ENCODE measurements around the gene RHBDL3.

Gene RHBDL3

DNA sequence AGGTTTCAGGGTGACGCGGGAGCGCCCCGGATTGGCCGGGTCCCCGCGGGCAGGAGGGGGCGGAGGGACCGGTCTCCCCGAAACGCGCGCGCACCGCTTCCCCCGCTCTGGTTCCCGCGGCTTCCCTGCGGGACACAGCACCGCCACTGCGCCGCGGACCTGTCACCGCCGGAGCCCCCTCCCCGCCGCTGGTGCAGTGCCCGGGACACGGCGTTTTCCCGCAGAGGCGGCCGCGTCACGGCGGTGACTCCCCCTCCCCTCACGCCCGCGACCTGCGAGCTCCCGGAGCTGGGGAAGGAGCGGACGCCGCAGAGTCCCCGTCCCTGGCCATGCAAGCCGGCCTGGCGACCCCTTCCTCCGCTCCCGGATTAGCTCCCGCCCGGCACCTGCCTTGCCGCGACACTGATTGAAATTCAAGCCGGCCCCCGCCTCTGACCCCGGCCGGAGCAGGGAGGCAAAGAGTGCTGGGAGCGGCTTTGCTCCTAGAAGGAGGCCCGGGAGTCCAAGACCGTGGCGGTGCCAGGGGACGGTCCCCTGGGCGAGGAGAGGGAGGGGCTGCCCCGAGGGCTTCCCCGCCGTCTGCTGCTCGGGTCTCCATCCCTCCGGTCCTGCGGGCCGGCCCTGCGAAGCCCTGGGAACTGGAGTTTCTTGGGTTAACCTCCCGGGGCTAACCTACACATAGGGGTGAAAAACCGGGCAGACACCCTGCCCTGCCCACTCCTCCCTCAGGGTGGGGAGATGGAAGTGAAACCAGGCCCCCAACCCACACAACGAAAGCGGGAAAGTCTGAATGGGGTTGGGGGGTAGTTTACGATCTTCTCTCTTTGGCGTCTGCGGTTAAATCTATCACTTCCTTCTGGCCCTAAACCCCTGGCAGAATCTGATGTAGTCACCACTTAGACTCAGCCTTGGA is 1.0 kb downstream of the RHBDL3 start:
- peak in 1 of 2 donors; percentile 15 for DNase-seq (ENCODE audit: low read depth in 2 of 2)

DNA sequence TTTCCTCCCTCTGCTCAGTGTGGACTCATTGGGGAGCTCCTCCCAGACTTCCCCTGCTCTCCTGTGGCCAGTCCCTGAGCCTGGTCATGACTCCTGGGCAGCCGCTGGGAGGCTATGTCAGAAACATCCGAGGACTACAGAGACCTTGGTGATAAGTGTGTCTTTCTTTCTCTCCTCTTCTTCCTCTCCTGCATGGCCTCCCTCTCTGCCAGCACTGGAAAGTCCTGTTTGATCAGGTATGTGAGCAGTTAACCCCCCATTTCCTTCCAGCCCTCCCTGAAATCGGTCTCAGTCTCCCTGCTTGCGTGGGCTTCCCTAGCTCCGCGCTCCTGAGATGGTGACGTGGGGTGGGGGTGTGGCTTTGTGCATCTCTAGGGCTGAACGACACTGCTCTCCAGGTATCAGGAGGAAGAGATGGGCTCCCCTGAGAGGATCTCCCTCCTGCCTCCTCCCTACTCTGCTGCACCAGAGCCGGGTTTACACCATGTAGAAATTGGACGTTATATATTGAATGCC is 2.1 kb downstream of the RHBDL3 start:
- DNase-seq (ENCODE audit: low read depth in 2 of 2): peak in 1 of 2 donors; percentile 14

DNA sequence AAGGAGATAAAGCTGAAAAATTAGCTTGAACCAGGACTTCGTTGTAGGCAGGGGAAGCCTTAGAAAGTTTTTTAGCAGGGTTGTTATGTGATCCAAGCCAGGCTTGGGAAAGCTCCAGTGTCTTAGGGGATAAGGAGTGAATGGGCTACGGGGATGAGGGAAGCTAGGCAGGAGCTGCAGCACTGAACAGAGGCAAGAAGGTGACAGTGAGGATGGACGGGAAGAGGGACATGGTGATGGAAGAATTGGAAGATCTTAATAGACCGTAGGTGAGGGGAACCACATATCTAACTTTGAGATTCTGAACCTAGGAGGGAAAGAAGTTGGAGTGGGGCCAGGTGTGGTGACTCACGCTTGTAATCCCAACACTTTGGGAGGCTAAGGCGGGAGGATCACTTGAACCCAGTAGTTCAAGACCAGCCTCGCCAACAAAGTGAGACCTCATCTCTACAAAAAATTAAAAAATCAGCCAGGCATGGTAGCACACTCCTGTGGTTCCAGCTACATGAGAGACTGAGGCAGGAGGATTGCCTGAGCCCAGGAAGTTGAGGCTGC is 3.2 kb downstream of the RHBDL3 start:
- no peak for DNase-seq (ENCODE audit: low read depth in 2 of 2)

DNA sequence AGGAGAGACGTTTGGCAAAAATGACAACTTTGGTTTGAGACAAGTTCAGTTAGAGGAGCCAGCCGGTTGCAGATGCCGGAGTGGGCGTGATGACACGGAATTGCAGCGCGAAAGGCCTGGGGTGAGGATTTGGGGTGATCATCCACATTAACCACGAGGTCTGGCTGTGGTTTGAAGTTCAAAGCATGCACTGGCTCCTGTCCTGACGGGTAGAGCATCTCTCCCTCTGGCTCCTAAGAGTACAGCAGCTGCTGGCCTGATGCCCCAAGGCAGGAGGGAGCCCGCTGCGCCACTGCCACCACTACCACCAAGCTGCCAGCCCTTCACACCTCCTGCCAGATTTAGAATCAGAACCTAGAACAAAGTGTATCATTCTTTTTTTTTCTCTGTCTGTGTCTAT is 3.7 kb downstream of the RHBDL3 start:
- no peak for DNase-seq (ENCODE audit: low read depth in 2 of 2)

DNA sequence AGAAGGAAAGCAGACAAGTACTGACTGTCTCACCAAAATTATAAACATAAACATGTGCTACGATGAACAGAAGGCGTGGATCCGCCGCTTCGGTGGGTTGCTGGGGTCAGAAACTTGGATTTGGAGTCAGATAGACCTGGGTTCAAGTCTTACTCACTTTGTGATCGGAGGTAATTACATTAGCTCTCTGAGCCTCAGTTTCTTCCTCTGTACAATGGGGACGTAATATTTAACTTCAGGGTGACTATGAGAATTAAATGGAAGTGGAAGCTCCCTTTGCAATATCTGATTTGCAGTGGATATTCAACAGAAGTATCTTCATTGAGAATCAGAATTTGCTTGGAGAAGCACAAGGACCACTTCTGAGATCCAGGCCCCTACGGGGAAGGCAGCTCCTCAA is 6.2 kb downstream of the RHBDL3 start:
- DNase-seq (ENCODE audit: low read depth in 2 of 2): no peak

DNA sequence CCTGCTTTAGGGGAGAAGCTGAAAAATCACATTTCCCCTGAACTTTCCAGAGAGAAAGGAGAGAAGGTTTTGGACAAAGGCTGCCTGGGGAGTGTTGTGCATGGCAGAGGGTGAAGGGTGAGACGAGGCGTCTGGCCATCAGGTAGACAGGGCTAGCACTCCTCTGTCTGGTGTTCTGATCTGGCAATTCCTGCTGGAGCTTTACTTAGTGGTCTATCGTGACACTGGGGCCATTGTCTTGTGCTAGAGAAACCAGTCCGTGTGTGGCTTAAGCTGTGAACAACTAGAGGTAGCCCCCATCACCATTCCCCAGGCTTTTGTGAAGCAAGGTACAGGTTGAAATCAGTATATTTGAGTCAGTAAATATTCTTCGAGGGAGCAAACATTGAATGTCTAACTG is 8.5 kb downstream of the RHBDL3 start:
- DNase-seq (ENCODE audit: low read depth in 2 of 2): no peak

DNA sequence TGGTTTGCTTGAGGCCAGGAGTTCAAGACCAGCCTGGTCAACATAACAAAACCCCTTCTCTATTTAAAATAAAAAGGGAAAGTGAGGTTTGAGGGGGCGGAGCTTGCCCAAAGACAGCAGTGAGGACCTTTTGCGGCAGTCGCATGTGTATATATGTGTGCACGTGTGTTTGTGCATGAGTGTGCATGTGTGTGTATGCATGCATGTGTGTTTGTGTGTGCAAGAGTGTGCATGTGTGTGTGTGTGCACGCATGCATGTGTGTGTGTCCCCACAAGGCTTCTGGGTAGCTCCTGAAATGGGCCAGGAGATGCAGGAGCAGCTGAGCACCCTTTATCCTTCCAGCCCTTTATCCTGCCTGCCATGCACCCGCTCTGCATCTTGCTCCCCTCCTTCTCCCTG is 9.0 kb downstream of the RHBDL3 start:
- DNase-seq (ENCODE audit: low read depth in 2 of 2): no peak

DNA sequence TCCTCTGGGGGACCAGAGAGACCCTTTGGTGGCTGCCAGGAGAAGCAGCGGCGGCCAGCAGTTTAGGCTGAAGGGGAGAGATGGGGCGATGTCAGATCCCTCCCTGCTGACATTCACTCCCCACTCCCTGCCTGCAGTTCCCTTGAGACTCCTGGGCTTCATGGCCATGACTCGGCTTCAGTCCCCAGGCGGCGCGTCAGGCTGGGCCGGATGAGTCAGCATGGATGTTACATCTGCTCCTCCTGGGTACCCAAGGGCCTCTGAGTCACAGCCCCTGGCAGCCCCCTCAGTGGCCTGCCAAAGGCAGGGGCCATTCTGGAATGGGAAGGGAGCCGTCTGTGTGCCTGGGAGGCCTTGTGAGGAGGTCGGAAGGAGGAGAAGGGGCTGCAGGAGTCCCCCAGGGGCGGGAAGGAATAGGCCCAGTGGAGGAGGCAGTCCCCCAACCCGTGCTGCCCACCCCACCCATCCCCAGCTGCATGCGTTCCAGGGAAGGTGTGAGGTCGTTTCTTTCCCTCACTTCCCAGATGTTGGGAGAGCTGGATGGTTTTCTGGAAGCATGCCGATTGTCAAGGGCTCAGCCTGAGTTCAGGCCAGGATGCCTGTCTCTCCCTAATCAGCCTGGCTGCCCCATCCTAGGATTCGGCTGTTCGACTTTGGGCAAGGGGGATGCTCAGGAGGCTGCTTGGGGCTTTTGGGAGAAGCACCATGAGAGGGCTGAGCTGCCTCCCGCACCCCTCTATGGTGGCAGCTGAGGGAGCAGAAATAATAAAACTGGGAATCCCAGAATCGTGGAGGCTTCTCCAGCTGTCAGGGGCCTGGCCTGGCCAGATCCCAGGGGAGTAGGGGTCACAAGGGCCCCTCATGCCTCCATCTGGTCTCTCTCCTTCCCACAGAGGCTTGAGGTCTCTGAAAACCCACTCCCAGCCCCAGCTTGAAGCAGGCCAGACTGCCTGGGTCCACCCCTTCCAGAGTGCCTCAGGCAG is 9.7 kb downstream of the RHBDL3 start:
- DNase-seq (ENCODE audit: low read depth in 2 of 2): no peak

DNA sequence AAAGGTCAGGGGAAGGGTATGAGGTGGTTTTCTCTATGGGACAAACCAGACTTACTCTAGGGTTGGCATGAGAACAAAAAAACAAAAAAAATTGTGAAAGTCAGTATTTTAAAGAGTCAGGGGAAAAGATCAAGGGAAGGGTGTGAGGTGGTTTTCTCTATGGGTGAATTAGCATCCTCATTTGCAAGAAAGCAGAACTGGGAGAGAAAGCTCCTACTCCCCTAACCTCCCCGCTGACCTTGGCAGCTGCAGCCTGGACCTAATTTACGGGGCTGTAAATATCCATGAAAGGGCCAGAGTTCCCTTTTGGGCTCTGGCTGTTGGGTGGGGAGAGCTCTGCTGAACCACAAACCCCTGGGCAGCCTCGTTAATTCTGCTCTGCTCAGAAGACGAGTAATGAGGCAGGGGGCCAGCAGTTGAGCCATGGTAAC is 10.6 kb downstream of the RHBDL3 start:
- no peak for DNase-seq (ENCODE audit: low read depth in 2 of 2)

DNA sequence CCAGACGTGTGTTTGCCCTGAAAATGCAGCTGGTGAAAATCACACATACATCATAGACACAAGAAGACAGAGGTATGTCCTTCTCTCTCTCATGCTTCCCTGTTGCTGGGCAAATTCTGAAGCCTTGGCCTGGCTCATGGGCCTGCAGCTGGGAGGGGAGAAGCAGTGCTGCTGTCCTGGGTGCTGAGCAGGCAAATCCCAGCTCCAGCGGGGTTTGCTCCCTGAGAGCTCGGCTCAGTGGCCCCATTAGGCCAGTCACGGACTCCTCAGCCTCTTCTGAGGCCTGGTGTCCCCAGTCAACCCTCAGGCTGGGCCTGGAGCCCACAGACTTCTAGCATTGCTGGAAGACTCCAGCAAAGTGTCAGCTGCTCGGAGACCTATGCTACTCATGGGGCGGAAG is 11.7 kb downstream of the RHBDL3 start:
- DNase-seq (ENCODE audit: low read depth in 2 of 2): no peak

DNA sequence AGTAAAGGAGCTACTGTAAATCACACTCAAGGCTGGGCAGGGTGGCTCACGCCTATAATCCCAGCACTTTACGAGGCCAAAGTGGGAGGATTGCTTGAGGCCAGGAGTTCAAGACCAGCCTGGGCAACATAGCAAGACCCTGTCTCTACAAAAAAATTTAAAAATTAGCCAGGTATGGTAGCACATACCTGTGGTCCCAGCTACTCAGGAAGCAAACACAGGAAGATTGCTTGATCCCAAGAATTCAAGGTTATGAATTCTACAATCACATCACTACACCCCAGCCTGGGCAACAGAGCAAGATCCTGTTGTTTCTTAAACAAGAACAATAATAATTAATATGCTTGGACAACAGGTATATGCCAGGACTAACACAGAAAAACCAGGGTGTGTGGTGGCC is 13.2 kb downstream of the RHBDL3 start:
- no peak for DNase-seq (ENCODE audit: low read depth in 2 of 2)

DNA sequence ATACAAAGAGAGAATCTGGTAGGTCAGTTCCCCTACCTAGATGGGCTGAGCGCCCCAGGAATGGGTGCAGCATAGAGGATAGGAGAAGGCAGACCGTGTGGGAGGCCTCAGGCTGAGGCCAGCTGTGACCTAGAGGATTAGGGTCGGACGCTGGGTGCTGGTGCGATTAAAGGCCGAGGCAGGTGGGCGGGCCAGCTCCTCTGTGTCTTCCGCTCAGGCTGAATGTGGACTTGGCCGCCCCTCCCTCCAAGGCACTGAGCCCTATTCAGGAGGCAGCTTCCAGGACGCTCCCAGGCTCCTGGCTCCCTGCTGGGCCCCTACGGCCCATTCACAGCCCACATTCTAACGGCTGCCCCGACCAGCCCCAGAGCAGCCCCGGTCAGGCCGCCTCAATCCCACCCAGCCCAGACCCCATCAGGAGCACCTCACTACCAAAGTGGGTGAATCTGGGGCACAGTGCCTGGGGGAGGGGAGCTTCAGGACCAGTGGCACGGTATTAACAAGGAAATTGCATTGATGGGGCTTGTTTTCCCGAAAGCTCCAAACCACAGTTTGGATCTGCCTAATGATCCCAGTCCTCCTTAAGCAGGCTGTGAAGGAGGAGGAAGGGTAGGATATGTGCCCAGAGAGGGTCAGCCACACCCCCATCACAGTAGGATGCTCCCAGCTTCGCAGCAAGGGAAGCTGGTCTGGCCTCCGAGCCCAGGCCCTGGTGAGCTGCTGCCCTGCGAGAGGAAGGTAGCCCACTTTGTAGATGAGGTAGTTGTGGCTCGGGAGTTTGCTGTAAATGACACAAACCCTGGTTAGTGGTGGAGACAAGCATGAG is 14.5 kb downstream of the RHBDL3 start:
- DNase-seq (ENCODE audit: low read depth in 2 of 2): no peak

DNA sequence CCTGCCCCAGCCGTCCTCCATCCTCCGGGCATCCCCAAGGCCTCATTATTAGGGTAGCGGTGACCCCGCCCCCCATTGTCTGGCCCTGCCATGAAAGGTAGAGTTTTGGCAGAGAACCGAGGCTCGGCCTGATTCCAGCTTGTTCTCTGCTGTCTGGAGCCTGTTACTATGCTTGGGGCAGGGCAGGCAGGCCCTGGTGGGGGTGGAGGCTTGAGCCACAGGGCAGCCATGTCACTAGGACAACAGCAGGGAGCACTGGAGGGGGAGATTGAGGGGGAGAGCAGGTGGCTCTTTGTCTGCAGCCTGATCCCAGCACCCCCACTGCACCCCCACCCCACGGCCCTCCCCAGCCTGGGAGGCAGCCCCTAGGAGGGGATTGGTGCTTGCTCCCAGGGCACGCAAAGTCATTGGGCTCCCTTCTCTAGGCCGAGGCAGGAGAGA is 15.4 kb downstream of the RHBDL3 start:
- no peak for DNase-seq (ENCODE audit: low read depth in 2 of 2)

DNA sequence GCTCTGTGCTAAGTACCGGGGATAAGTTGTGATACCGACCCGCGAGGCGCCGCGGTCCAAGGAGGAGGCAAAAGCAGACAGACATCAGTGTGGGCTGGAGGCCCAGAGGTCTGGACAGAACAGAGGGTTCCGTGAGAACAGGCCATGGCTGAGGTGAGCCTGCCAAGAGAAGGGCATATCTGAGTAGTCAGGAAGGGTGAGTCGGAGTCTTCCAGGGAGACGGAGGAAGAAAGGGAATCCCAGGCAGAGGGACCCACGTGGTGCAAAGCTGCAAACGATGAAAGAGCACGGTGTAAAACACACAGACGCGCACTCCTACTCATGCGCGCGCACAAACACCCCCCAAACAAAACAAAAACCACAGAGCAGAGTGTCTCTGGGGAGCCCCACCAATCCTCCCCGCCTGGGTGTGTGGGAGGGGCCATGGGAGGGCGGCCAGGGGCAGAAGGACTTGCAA is 18.1 kb downstream of the RHBDL3 start:
- no peak for DNase-seq (ENCODE audit: low read depth in 2 of 2)

DNA sequence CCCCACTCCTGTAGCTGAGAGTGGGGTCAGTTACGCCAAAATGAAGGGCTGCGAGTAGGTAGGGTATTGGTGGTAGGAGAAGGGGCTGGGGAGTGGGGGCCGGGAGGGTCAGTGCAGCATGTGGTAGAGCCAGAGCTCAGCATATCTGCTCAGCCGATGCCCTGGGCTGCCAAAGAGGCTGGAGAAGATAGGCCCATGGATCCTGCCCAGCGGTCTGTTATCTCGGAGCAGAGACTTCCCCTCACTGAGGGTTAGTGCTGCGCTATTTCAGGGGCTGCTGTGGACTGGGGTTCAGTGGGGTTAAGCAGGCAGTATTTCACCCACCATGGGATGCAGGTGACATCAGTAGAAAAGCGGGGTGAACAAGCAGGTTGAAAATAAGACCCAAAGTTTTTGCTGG is 19.7 kb downstream of the RHBDL3 start:
- DNase-seq (ENCODE audit: low read depth in 2 of 2): no peak

DNA sequence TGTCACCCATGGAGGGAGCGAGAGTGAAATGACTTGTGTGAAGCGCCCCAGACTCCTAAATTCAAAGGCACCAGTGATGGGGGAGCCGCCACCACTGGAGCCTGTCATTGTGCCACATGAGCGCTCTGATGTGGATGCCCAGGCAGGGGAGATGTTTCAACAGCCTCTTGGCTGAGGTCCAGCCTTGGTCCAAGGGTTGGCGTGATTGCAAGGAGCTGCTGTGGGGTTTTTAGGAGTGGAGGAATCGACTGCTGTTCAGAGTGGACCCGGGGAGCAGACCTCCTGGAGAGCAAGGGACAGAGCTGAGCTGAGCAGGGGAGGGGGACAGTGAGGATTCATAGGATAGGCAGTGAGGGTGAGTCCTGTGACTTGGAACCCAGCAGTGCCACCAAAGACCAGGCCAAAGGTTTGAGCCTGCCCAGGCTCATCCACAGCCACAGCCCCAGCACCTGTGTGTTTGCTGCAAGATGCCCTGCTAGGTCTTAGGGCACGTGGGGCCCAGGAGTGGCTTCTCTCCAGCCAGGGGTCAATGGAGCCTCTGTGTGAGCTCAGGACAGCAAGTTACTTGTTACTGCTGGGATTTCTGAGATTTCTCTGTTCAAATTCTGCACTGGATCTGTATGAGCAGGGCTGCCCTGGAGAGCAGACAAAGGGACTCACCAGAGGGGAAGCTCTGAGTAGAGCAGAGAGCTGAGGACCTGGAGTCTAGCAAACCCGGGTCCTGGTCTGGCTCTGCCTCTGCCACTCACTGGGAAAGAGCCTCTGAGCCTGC is 20.3 kb downstream of the RHBDL3 start:
- DNase-seq (ENCODE audit: low read depth in 2 of 2): no peak

DNA sequence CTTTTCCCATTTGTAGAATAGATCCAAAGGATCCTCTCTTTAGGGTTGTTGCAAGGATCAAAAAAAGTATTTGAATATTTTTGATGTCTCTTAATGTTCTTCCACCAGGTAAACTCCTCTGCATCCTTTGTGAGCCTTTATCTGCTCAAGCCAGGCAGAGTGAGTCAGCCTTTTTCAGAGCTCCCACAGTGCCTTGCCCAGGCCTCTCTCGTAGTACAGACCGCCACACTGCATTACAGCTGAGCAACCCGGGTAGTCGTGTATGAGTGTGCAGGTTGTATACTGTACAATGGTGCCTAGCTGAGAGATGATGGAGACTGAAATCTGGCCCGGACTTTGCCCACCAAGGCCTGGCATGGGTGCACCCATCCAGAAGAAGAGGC is 20.9 kb downstream of the RHBDL3 start:
- no peak for DNase-seq (ENCODE audit: low read depth in 2 of 2)

DNA sequence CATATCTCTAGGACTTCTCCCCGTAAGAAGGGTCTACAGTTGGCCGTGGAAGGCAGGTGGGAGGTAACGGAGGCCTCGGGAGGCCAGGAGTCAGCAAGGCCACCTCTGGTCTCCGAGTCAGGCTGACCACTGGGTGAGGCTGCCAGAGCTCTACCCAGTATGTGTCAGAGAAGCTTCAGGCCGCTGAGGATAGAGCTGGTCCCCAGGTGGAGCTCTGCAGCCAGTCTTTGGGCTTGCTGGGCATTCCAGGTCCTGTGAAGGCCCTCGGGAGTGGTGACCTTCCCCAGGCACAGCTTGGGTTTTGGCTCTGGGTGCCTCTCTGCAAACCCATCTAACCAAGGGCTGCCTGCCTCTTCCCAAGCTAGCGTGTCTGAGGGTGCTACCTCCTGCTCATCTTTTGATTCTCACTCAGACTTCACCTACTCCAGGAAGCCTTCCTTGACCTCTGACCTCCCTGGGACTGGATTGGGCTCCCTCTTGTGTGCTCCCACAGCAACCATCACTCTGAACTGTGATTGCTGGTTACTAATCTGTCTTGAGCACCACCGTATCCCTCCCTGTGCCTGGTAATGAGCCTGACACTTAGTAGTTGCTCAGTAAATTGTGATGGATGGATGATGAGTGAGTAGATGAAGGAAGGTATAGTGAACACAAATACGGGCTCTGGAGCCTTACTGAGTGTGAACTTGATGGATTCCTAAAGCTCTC is 22.3 kb downstream of the RHBDL3 start:
- no peak for DNase-seq (ENCODE audit: low read depth in 2 of 2)

DNA sequence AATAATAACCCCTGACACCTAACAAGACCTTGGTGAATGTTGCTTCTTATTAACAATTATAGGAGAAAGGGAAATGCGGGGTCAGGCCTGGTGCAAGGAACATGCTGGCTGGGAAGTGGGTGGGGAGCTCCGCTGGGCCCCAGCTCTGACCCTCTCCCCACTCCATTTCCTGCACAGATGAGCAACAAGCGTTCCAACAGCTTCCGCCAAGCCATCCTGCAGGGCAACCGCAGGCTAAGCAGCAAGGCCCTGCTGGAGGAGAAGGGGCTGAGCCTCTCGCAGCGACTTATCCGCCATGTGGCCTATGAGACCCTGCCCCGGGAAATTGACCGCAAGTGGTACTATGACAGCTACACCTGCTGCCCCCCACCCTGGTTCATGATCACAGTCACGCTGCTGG is 23.0 kb downstream of the RHBDL3 start:
- no peak for DNase-seq (ENCODE audit: low read depth in 2 of 2)
